Neural crest cell (in vitro differentiated cells): ENCODE measurements around the gene TAF1A. TPM values are rescaled to one million over a fixed set of nuclear protein-coding genes. Genes with fewer than 3 reads are reported as not detected.

Source experiments
- DNase-seq: peaks from one replicate; pipeline ENCODE4 v3.0.0; 2021; ENCODE audit warnings: low read depth, mixed read lengths, low spot score
- H3K27ac Mint-ChIP-seq: one replicate; pipeline ENCODE4 v1.8.0; 2021; ENCODE audit warnings: mild to moderate bottlenecking, mixed read lengths; ENCODE audit not compliant: unreplicated experiment
- H3K27me3 Mint-ChIP-seq: 2 replicates; pipeline ENCODE4 v1.8.0; 2021; ENCODE audit warnings: low read depth, mild to moderate bottlenecking, mixed read lengths
- H3K36me3 Mint-ChIP-seq: 2 replicates; pipeline ENCODE4 v1.8.0; 2021; ENCODE audit warnings: low read depth, mild to moderate bottlenecking, mixed read lengths
- H3K4me1 Mint-ChIP-seq: 2 replicates; pipeline ENCODE4 v1.8.0; 2021; ENCODE audit warnings: mixed read lengths
- H3K4me3 Mint-ChIP-seq: one replicate; pipeline ENCODE4 v1.8.0; 2021; ENCODE audit warnings: mild to moderate bottlenecking, mixed read lengths
- H3K9me3 Mint-ChIP-seq: 2 replicates; pipeline ENCODE4 v1.8.0; 2021; ENCODE audit warnings: mixed read lengths
- total RNA-seq: library from RNA; stranded (reverse); gene quantifications from 2 replicates; pipeline ENCODE4 v1.2.1, GENCODE V29; 2021
- TF ChIP-seq, protein P1 (sequence below): fragments of 200-600 bp; sonication (generic); conservative IDR thresholded peaks from 2 replicates; pipeline ENCODE4 v1.5.0; 2021; ENCODE audit warnings: antibody characterized with exemption, mild to moderate bottlenecking

The TAF1A gene
- total RNA-seq, 1 donor from 2014 or later, result 19.7 TPM

DNA sequence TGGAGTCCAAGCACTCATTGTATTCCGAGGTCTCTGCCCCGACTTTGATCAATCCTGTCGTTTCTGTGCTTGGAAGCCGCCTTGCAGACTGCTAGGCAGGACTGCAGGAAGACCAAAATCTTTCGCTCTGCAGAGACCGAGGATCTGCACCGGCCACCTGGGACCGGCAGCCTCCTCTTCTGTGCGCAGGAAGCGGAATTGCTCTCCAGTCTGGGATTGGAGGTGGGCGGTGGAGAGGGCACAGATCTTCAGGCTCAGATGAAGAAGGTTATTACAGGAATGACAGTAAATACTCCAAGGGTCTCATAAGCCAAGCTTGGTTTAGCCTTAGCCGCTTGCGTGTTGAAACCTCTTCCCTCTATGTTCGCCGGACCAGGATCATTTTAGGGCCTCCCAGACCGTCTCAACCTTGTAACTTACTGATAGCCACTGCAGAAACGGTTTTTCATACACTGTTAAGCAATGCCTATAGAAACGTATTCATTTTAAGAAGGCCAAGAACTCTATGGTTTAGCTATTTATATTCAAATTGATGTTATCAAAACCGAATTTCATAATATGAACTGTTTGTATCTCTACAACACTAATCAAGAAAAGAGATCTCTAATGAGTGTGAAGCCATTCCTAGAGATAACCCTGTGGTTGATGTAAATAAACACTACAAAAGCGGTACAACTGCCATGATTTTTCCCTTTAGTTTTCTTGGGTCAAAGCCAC lies 29.3 kb upstream of the TAF1A start:
- H3K36me3 Mint-ChIP-seq, result peaks cover 3% of the 10 kb centered on the region
- peaks cover 20% of the 10 kb centered on the region for H3K4me1 Mint-ChIP-seq
- H3K27me3 Mint-ChIP-seq, result peaks cover 30% of the 10 kb centered on the region
- TF ChIP-seq, protein P1, sequence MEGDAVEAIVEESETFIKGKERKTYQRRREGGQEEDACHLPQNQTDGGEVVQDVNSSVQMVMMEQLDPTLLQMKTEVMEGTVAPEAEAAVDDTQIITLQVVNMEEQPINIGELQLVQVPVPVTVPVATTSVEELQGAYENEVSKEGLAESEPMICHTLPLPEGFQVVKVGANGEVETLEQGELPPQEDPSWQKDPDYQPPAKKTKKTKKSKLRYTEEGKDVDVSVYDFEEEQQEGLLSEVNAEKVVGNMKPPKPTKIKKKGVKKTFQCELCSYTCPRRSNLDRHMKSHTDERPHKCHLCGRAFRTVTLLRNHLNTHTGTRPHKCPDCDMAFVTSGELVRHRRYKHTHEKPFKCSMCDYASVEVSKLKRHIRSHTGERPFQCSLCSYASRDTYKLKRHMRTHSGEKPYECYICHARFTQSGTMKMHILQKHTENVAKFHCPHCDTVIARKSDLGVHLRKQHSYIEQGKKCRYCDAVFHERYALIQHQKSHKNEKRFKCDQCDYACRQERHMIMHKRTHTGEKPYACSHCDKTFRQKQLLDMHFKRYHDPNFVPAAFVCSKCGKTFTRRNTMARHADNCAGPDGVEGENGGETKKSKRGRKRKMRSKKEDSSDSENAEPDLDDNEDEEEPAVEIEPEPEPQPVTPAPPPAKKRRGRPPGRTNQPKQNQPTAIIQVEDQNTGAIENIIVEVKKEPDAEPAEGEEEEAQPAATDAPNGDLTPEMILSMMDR, result no peak
- peak; percentile 10 for DNase-seq
- H3K9me3 Mint-ChIP-seq, result no peaks in the 10 kb centered on the region
- no peak overlapping the region for H3K27ac Mint-ChIP-seq
- peak overlapping the region; percentile 96 for H3K4me3 Mint-ChIP-seq

DNA sequence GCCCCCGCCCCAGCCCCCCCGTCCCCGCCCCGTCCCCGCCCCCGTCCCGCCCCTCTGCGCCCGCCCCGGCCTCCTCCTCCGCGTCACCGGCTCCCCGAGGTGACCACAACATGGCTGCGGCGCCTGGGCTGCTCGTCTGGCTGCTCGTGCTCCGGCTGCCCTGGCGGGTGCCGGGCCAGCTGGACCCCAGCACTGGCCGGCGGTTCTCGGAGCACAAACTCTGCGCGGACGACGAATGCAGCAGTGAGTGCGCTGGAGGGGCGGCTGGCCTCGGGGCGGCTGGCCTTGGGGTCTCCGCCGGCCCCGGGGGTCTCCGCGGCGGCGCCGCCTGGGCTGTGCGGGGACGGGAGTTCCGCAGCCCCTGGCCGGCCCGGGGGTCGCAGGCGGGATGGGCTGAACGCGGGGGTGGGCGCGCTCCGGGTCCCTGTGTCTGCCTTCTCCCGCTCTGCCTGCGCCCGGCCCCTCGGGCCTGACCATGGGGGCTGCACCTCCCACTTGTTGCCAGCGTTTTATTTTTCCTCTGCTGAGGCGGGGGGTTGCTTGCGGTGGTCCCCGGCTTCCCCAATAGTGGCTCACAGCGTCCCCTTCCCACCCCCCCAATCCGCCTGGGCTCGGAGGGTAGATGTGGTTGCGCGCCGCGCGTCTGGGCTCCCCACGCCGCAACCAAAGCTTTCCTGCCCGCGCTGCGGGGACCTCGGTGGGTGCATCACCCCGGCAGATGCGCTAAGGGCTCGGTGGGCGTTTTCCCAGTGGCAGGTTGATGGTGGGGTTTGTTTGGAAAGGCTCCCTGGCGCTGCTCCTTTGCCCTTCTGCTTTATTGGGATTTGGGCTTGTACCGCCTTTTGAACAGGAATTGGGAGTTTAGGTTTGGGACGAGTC lies 28.5 kb upstream of the TAF1A start, which contains the start of gene MIA3:
MIA3 (plus strand) TSS at position 97 of the 879 bp plus-strand sequence; CDS start at position 111, 14 bp downstream.
- Mint-ChIP-seq H3K4me1 (peaks cover 20% of the 10 kb centered on the region), H3K9me3 (no peaks in the 10 kb centered on the region), H3K4me3 (peak within 1 kb of the TSS; percentile 96)

DNA sequence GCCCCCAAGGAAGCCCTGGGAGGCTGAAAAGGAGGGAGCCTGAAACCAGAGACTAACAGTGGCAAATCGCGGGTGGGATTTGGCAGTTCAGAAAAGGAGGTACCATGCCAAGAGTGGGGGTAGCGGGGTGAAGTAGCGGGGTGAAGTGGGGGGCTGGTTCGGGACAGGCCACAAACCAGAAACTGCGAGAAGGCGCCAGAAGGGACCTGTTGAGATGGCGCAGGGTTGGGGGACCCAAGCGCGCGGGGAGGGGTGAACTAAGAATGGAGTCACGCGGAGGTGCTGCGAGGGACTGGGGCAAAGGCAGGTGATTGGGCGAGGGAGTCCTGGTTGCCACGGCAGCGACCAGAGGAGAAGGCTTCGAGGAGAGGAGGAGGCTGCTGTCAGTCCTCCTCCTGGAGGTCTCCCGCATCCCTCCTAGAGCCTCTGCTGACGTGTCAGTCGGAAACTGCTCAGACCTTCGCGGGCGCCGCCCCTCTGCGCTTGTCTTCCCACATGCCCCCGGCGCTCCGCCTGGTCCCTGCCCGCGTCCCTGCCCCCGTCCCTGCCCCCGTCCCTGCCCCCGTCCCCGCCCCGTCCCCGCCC lies 27.7 kb upstream of the TAF1A start:
- H3K27ac Mint-ChIP-seq, result no peak overlapping the region
- TF ChIP-seq, protein P1, result no peak
- H3K9me3 Mint-ChIP-seq, result no peaks in the 10 kb centered on the region
- peak overlapping the region; percentile 90 for H3K4me3 Mint-ChIP-seq
- H3K36me3 Mint-ChIP-seq, result no peaks in the 10 kb centered on the region
- peaks cover 20% of the 10 kb centered on the region for H3K4me1 Mint-ChIP-seq
- DNase-seq, result peak; percentile 83
- H3K27me3 Mint-ChIP-seq, result peaks cover 43% of the 10 kb centered on the region

More for the DNA sequence above, 28.5 kb upstream of the TAF1A start, which contains the start of gene MIA3:
- peak; percentile 57 for DNase-seq
- Mint-ChIP-seq H3K27me3 (peaks cover 36% of the 10 kb centered on the region), H3K27ac (no peak within 1 kb of the TSS), H3K36me3 (peaks cover 3% of the 10 kb centered on the region)
- TF ChIP-seq, protein P1, result no peak

DNA sequence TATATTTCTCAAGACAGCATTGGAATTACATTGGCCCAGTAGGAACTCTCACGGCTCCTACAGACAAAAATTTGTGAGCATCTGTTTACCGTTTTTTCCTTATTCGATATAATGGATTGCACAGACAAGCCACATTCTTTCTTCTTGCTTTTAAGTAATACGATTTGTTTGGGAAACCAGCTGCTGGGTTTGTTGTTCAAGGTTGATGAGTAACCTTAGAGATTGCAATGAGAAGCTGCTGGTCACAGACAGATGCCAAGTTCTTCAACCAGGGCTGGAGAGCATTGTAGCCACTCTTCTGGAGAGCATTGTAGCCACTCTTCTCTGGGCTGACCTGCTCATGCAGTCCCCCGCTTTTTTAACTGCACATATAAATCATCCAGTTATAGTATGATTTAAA lies 26.8 kb upstream of the TAF1A start:
- Mint-ChIP-seq H3K27me3 (peaks cover 53% of the 10 kb centered on the region), H3K36me3 (no peaks in the 10 kb centered on the region), H3K9me3 (no peaks in the 10 kb centered on the region), H3K4me1 (peaks cover 20% of the 10 kb centered on the region), H3K4me3 (peak overlapping the region; percentile 90), H3K27ac (no peak overlapping the region)
- no peak for DNase-seq
- TF ChIP-seq, protein P1, result no peak

DNA sequence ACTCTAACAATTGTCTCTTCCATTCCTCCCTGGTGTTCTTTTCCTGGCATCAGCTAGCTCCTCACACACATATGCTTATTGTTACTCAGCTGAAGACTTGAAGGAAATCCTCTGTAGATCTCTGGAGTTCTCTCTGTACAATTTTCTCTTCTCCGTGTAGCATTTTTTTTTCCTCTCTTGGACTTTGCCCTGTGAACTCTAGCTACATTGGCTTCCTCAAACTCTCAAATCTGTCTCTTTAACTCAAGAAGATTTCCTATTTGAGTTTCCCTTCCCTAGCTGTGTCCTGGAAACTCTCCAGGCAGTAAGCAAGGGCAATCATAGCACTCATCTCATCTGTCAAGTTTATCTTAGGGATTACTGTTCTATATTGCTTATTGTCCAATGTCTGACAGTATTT lies 23.9 kb upstream of the TAF1A start:
- Mint-ChIP-seq H3K4me1 (peaks cover 6% of the 10 kb centered on the region), H3K27me3 (peaks cover 76% of the 10 kb centered on the region), H3K9me3 (peaks cover 6% of the 10 kb centered on the region), H3K4me3 (no peak overlapping the region), H3K27ac (no peak overlapping the region), H3K36me3 (peaks cover 4% of the 10 kb centered on the region)
- no peak for DNase-seq
- TF ChIP-seq, protein P1, result no peak
